ENCODE data around the gene KPNA5.
"Not testable (repeated sequence)": the region's sequence is repeated elsewhere in the genome, so short reads cannot be mapped to it uniquely, and the experiment has no call there.

The KPNA5 gene

GRCh38 chr6:116703888-116704287 lies 22.9 kb downstream of the KPNA5 start:
- DNase-seq (ENCODE audit: low read depth in 2 of 2), result not testable (repeated sequence)

- no peak for DNase-seq (ENCODE audit: low read depth in 2 of 2)
These were observed 24.9 kb downstream of the KPNA5 start for GRCh38 chr6:116705917-116706316.

GRCh38 chr6:116714296-116714695 lies 33.3 kb downstream of the KPNA5 start:
- no peak for DNase-seq (ENCODE audit: low read depth in 2 of 2)

- DNase-seq (ENCODE audit: low read depth in 2 of 2), result no peak
These were observed 33.8 kb downstream of the KPNA5 start for GRCh38 chr6:116714761-116715160.

- no peak for DNase-seq (ENCODE audit: low read depth in 2 of 2)
These were observed 45.9 kb downstream of the KPNA5 start for GRCh38 chr6:116726947-116727346.

- no peak for DNase-seq (ENCODE audit: low read depth in 2 of 2)
These were observed 49.5 kb downstream of the KPNA5 start for GRCh38 chr6:116730513-116730912.

- no peak for DNase-seq (ENCODE audit: low read depth in 2 of 2)
These were observed 56.0 kb downstream of the KPNA5 start for GRCh38 chr6:116737004-116737403.

GRCh38 chr6:116740486-116740885 lies 59.5 kb downstream of the KPNA5 start:
- not testable (repeated sequence) for DNase-seq (ENCODE audit: low read depth in 2 of 2)

- no peak for DNase-seq (ENCODE audit: low read depth in 2 of 2)
These were observed 60.6 kb downstream of the KPNA5 start for GRCh38 chr6:116741571-116741970.

- no peak for DNase-seq (ENCODE audit: low read depth in 2 of 2)
These were observed 64.2 kb downstream of the KPNA5 start for GRCh38 chr6:116745176-116745575.

- no peak for DNase-seq (ENCODE audit: low read depth in 2 of 2)
These were observed 80.8 kb downstream of the KPNA5 start for GRCh38 chr6:116761779-116762178.

GRCh38 chr6:116762235-116762634 lies 81.2 kb downstream of the KPNA5 start:
- no peak for DNase-seq (ENCODE audit: low read depth in 2 of 2)

- no peak for DNase-seq (ENCODE audit: low read depth in 2 of 2)
These were observed 82.0 kb downstream of the KPNA5 start for GRCh38 chr6:116763048-116763447.

- DNase-seq (ENCODE audit: low read depth in 2 of 2), result no peak
These were observed 83.1 kb downstream of the KPNA5 start for GRCh38 chr6:116763906-116764628.

- no peak for DNase-seq (ENCODE audit: low read depth in 2 of 2)
These were observed 83.6 kb downstream of the KPNA5 start for GRCh38 chr6:116764629-116764960.

GRCh38 chr6:116764961-116765841 lies 84.2 kb downstream of the KPNA5 start, which contains the start of gene FAM162B:
FAM162B (minus strand) TSS chr6:116765719; CDS start chr6:116765576, 143 bp downstream.
- DNase-seq (ENCODE audit: low read depth in 2 of 2), result no peak

GRCh38 chr6:116766506-116767176 lies 85.6 kb downstream of the KPNA5 start:
- DNase-seq (ENCODE audit: low read depth in 2 of 2), result no peak

- DNase-seq (ENCODE audit: low read depth in 2 of 2), result no peak
These were observed 86.7 kb downstream of the KPNA5 start for GRCh38 chr6:116767715-116768114.

GRCh38 chr6:116772450-116772849 lies 91.4 kb downstream of the KPNA5 start:
- DNase-seq (ENCODE audit: low read depth in 2 of 2), result no peak

- no peak for DNase-seq (ENCODE audit: low read depth in 2 of 2)
These were observed 92.9 kb downstream of the KPNA5 start for GRCh38 chr6:116773886-116774285.

GRCh38 chr6:116779573-116780164 lies 98.7 kb downstream of the KPNA5 start:
- no peak for DNase-seq (ENCODE audit: low read depth in 2 of 2)

- DNase-seq (ENCODE audit: low read depth in 2 of 2), result no peak
These were observed 102.8 kb downstream of the KPNA5 start for GRCh38 chr6:116783852-116784251.
